ENCODE results near the gene CHAT.

Gene CHAT

DNA sequence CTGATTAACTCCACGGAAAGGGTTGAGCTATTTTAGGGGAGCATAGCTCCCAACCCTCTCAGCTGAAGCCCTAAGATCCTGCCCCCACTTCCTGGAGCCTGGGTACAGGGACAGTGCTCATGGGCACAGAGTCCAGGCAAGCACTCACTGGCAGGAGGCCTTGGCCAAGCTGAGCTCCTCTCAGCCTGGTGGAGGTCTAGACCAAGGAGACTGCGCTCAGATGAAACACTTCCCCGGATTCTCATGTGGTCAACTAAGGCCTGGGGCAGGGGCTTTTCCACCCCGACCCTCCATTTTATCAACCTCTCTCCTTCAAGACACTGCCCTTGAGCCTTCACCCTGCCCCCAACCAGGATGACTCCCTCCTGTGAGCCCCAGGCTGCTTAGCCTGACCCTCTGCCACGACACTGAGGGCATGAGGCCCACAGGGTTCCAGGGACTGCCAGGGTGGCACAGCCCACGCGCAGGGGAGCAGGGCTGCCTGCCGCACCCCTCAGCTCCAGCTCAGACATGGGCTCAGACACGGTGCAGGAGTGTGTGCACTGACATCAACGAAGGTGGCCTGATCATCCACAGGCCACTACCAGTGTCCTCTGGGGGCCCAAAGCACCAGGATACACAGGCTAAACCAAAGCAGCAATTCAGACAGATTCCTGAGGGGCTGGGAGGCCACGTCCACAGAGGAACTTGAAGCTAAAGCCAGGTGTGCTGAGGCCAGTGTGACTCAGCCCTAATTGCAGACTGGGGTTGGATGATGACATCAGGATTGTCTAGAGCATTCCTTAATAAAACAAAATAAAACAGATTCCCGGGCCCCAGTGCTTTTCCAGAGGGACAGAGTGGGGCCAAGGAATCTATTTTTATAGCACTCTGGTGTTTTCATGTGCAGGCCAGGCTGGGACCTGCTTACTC lies 18.8 kb downstream of the CHAT start:
- DNase-seq = no peak

DNA sequence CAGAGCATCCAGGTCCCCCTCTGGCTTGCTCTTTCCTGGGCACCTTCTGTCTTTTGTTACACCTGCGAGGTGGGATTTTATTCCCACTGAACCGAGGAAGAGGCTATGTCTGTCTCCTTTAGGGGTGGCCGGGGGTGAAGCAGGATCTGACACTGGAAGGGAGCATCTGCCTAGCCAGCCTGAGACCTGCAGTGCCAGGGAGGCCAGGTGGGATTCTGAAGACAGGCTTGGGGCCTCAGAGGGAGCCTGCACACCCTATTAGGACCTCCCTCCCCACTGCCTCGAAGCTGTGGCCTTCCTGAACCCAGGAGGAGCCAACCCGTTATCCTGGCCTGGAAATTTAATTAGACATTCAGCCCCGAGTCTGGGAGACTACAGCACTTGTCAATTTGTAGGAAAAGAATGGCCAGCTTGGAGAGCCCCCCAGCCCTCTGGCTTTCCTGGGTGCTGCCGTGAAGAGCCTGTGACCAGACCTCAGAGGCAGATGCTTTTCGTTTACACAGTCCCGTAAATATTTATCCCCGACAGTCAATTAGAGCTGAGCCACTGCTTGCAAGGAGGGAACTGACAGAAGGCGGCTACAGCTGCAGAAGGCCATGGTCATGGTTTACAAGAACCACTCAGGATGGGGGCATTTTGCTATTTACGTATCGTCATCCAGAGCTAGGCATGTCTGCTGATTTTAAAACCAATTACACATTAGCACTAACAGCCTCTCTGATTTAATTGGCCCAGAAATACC lies 19.7 kb downstream of the CHAT start:
- DNase-seq = no peak

DNA sequence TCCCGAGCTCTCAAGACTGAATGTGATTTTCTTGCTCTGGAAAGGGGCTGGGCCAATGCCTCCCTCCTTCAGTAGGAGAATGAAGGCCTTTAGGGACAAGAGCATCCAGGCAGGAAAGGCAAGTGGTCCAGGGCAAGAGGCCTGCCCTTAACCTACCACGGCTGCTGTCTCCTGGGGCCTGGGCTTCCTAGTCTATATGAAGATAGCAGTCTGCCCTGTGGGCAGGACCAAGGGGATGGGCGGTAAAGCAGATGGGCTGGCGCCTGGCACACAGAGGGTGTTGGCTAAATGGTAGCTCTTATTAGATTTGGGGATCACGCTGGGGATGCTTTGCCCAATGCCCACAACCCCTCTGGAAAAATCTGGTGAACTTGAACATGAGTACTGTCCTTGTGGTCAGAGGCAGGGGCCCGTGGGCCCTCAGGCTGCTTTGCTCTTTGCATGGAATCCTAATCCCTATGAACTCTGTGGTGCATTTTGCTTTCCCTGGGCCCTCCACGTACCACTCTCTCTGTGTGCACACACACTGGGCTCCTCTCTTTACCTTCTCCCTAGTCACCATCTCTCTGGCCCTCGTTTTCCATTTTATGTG lies 20.3 kb downstream of the CHAT start:
- no peak for DNase-seq

DNA sequence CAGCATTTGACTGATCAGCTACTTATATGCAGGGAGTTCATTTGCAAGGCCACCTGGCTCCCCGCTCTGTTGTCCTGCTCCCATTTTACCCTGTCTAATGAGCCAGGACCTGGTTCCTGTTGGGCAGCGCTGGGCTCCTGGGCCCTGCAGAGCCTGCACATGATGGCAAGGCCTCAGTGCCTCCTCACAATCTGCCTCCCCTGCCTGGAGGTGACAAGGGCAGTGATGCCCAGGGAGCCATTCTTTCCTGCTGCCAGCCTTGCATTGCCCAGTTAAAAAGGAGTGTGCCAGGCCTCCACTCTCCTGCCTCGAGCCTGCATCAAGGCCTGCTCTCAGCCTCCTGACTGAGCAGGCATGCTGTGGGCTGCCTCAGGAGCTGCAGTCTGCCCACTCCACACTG lies 28.5 kb downstream of the CHAT start:
- DNase-seq = no peak

DNA sequence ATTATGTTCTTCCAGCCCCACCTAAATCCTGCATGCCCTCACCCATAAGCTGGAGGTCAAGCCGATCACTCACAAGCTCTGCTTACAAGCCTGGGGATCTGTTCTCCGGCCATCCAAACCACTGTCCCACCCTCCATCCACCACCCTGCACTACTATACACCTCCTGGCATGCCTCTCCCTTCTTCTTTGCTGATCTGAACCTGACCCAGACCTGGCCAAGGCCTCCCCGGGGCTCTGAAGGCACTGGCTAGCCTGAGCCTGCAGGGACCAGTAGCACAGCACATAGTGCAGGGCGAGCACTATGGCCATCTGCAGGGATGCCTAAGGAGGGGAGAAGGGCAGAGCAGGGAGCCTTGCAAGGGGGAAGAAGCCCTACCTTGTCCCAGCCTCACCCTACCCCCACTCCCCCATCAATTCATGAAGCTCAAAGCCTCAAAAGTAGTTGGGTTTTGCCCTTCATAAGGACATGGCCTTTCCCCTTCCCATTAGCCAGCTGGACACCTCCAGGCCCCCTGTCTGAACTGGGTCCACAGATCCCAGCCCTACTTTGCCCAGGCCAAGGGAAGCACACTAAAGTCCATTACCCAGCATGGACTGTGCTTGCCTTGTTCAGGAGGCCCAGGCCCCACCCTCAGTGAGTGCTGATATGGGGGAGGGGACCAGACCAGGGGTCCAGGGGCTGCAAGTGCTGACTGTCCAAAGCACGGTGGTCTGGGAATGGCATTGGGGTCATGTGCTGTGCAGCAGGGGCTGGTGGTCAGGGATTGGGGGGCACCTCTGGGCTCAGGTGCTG lies 29.6 kb downstream of the CHAT start:
- DNase-seq = no peak

DNA sequence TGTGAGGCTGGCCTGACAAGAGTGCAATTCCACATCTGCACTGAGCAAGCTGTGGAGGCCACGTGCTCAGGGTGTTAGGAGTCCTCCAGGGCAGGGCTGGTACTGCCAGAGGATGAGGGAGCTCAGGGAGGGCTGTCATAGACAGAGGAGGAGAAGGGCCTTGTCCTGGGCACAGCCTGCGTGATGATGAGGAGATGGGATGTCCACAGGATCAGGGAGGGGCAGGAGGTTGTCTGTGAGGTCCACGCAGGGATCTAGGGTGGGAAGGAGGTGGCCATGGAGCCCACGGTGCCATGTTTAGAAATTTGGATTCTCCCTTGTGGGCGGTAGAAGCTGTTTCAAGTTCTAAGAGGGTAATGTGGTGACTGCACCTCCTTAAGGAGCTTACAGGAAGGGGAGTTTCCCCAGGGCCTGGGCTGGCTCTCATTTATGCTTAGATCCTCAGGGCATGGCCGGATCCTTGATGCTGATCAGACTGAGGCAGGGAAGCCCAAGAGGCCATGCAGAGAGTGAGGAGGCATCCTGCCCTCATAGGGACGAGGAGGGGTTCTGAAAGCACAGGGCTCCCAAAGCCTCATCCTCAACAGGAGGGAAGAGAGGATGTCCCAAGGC lies 30.3 kb downstream of the CHAT start:
- no peak for DNase-seq

DNA sequence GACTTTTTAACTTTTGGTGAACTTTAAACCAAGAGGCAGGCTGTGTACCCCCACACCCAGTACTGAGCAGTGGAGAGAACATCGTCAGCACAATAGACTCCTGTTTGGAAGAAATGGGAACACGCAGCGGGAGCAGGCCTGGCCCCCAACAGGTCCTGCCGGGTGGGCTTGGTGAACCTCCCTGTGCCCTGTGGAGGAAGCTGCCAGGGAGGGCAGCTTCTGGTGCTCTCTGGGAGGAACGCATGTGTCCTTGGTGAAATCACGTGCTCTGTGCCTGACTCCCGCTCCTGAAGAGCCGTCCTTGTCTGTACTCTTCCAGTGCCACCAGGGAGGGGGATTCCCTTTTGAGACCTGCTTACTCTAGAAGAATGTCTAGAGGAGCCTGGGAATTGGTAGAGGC lies 31.6 kb downstream of the CHAT start:
- no peak for DNase-seq

DNA sequence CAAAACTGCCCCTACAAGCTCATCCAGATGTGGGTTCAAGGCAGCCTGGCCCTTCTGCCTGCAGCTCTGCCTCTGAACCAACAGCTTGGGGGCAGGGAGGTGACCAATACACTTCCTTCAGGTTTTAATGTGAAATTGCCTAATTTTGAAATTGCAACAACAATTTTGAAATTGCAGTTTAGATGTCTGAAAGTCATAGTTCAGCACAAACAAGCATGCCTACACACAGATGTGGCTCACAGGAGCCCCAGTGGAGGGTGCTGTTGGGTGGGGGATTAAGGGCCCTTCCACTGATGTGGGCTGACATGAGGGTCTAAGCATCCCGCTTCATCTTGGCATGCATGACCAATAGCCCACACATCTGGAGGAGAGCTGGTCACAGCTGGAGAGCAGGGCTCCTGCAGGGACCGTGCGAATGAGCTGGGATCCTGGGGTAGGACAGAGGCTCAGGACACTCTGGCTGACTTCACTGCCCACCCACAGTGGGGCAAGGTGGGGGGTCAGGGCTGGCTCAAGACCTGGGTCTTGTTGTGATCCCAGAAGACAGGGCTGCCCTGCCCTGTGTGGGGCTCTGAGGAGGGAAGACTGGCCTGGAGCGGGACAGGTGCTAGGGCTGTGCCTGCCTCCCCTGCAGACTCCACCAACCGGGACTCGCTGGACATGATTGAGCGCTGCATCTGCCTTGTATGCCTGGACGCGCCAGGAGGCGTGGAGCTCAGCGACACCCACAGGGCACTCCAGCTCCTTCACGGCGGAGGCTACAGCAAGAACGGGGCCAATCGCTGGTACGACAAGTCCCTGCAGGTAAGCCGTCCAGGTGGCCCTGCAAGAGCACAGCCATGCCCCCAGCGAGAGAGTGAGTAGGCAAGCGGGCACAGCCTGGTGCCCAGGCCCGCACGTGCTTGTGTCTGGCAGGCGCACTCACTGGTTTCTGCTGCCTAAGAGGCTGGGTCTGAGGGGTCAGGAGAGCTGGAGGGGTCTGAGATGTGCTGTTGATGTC lies 32.3 kb downstream of the CHAT start:
- no peak for DNase-seq

DNA sequence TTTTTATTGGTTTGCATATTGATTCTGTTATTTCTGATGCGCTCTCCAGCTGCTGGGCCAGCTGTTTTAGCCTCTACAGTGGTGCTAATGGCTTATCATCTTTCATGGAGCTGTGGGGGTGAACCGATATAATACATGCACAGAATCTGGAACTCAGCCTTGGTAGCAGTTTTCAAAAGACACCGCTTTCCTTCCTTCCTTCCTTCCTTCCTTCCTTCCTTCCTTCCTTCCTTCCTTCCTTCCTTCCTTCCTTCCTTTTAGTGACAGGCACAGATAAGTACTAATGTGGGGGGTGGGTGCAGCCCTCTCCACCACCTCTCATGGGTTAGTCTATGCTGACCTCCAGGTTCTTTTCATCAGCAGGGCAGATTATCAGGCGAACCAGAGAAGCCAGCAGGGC lies 33.7 kb downstream of the CHAT start:
- DNase-seq = no peak

DNA sequence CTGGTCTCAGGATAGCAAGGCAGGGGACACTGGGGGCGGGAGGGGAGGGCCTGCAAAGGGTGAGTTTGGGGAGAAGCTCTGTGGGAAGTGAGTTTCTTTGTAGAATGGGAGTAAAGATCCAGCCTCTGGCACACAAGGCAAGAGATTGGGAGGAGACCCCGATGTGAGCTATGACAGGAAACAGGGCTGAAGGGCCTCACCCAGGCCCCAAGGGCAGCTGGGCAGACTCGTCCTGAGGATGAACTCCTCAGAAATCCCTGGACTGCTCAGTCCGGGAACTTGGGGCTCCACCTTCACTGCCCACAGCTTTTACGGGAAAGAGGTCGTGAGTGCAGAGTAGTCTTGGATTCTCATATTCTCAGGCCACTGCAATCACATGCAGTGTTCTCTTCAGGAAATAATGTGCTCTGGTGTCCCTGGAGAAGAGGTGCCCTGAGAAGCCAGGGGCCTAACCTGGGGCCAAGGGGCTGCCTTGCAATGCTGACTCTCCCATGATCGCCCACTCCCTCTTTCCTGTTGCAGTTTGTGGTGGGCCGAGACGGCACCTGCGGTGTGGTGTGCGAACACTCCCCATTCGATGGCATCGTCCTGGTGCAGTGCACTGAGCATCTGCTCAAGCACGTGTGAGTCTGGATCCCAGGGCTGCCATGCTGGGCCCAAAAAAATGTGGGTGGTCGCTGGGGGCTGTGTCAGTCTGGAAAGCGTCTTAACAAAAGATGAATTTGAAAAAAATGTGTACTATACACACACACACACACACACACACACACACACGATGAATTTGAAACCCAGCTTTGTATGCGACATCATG lies 34.4 kb downstream of the CHAT start:
- no peak for DNase-seq

DNA sequence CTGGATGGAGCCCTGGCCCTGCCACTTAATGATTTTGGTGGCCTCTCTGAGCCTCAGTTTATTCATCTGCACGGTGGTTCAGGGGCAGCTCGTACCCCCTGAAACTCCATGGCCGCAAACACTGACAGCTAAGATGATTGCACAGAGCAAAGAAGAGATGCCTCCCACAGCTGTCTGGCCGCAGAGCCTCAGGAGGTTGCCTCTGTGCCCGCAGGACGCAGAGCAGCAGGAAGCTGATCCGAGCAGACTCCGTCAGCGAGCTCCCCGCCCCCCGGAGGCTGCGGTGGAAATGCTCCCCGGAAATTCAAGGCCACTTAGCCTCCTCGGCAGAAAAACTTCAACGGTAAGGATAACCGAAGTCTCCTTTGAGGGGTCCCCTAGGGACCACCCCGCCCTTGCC lies 35.5 kb downstream of the CHAT start:
- peak; percentile 49 for DNase-seq

DNA sequence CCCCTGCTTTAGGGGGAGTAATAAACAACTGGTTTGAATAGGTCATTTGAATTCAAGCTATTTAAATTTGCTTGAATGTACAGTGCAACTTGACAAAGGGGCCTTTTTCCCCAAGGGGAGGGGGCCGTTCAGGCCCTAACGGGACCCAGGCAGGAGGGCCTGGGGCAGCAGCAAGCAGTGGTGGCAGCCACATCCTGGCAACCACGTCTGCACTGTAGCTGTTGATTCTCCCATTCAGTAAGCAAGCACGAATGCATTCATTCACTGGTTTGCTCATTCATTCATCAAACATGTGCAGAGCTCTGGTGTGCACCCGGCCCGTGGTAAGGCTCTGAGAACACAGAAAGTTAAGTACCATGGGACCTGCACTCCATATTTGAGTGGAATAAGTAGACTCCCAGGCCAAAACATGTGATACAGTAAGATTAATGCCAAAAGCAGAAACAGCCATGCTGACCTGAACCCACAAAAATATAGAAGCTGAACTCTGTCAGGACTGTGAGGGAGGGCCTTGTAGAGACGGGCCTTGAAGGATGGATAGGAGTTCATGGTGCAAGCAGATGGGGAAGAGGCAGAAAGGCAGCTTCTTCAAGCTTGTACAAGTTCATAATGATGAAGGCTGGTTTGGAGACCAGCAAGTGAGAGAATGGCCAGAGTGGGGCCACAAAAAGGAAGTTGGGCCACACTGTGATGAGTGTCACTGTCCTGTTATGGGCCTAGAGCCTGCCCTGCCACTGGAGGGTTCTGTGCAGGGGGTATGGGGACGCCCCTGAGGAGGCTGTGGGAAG lies 36.3 kb downstream of the CHAT start:
- no peak for DNase-seq

DNA sequence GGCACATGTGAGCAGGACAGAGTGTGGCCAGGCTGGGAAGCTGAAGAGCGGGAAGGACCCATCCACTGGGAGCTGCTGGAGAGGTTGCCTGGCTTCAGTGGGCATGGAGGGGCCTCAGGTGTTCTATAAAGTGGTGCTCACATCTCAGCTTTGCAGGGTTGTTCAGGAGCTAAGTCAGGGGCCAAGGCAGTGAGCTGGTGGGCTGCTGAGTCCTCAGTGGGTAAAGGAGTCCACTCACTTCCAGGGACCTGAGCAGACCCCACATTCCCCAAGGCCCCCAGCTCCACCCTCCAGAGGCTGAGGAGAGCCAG lies 36.8 kb downstream of the CHAT start:
- DNase-seq = no peak

DNA sequence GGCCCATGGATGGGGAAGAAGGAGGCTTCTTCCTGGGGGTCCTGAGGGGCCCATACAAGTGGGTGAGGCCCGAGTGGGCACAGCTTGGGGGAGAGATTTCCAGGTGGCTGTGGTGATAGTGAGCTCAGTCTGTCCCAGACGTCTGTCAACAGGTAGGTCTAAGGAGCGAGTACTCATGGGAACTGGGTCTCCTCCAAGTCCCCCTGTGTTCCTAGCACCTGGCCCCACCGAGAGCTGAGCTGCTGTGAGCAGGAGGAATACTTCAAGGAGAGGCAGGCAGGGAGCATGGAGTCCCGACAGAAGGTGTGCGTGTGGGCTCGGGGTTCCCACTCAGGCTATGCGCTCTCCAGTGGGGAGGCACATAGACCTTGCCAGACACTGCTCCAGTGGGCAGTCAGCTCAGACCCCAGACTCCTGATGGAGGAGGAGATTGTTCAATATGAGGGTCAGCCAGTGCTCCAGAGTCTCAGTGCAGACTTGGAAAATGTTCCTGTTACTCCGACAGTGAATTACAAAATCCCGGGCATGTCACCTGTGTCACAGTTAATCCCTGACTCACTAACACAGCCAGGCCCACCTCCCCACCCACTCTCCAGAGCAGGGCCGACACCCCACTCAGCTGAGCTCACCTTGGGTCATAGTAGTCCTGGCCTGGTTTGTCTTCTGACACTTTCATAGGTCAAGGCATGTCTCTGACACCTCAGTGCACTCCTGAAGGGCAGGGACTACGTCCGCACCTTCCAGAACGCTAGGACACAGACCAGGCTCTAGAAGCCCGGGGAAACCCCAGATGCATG lies 37.4 kb downstream of the CHAT start:
- DNase-seq = no peak

DNA sequence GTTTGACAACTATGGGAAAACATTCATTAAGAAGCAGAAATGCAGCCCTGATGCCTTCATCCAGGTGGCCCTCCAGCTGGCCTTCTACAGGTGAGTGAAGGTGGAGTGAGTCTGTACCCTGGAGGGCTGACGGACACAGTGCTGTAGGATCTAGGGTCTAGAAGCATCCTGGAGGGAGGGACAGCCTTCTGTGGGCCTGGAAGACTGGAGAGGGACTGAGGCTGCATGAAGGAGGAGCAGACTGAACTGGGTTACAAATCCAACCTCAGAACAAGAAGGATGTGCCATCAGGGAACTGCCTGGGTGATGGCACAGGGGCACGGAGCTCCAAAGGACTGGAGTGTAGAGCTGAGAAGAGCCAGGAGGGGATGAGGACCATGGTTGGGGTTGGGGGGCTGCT lies 38.1 kb downstream of the CHAT start:
- DNase-seq = no peak

DNA sequence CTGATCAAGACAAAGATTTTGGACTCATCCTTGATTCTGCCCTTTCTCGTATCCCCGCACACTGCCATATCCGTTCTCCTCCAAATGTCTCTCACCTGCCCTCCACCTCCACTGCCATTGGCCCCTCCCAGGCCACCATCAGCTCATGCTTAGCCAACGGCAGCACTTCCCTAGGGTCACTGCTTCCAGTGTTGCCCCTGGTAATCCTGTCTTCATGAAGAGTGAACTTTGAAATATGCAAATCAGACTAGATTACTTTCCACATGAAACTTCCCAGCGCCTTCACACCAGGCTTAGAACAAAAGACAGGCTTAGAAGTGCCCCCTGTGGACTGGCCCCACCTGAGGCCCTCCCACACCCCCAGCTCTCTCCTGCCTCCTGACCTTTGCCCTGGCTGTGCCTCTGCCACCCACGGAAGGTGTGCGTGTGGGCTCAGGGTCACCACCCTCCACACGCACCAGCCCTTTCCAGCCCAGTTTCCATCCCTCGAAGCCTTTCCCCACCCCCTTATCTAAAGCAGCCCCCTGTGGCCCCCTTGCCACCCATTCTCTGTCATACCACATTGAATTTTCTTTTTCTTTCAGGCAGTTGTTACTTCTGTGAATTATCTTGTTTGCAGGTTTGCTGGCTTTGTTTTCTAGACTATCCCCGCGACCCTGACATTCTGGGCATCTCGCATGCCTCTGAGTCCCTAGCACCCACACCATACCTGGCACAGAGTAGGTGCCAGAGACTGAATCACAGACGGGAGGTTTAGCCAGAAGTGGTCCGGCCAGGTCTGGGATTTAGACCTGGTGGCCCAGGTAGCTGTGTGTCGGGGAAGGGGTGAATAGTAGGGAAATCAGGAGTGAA lies 38.8 kb downstream of the CHAT start:
- DNase-seq = no peak

DNA sequence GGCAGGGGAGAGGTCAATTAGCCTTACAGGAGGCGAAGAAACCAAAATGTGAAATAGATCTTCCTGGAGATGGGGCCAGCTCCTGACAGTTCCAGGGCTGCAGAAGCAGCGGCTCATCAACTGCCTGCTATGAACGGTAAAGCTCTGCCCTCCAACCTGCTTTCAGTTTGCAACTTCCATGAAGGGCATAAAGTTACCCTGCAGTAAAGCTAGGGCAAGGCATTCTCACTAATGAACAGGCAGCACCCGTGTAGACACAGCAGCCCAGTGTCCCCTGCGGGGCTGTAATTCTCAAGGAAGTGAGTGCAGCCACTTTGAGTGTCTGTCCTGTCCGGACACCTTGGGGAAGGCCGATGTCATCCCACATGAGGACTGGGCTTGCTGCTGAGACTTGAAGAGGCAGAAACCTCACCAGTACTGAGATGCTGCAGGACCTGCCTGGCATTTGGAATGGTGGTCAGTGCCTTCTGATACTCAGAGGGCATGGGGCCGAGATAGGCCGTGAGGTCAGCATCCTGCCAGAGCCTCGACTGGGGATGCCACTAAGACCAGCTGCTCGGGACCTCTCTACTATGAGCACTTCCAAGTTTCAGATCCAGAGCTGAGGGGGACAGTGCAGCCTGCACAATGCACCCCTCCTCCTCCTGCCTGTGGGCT lies 39.6 kb downstream of the CHAT start:
- no peak for DNase-seq

Data from stimulated activated CD8-positive, alpha-beta memory T cell treated with anti-CD3 and anti-CD28 coated beads, Interleukin-4, amount 100 ng/mL, for 48 hours (primary cell).